Memory B cell (primary cell): Measurements from ENCODE around the gene PPIE.

Experiments used
- ATAC-seq: fragments of 150-1000 bp; cut with Tn5 transposase; 2 replicates; pipeline ENCODE4 v1.10.0; 2021; ENCODE audit warnings: low read depth, mild to moderate bottlenecking, moderate library complexity
- DNase-seq, 2 donors: peaks; one replicate each; pipeline ENCODE4 v3.0.0; 2022; ENCODE audit warnings: low spot score in 2 of 2
- H3K27ac Mint-ChIP-seq: one replicate; pipeline ENCODE4 v1.8.0; 2022; ENCODE audit warnings: mild to moderate bottlenecking, moderate library complexity, mixed read lengths
- H3K27me3 Mint-ChIP-seq: one replicate; pipeline ENCODE4 v1.8.0; 2022; ENCODE audit warnings: mixed read lengths
- H3K36me3 Mint-ChIP-seq: one replicate; pipeline ENCODE4 v1.8.0; 2022; ENCODE audit warnings: mild to moderate bottlenecking, mixed read lengths
- H3K4me1 Mint-ChIP-seq: one replicate; pipeline ENCODE4 v1.8.0; 2022; ENCODE audit warnings: mixed read lengths
- H3K4me3 Mint-ChIP-seq: one replicate; pipeline ENCODE4 v1.8.0; 2022; ENCODE audit warnings: mild to moderate bottlenecking, moderate library complexity, mixed read lengths
- H3K9me3 Mint-ChIP-seq: one replicate; pipeline ENCODE4 v1.8.0; 2022; ENCODE audit warnings: mixed read lengths

The PPIE gene

GRCh38 chr1:39729842-39730241, 8.8 kb upstream of the PPIE start:
- no peak overlapping the region for H3K27ac Mint-ChIP-seq
- H3K9me3 Mint-ChIP-seq: no peaks in the 10 kb centered on the region
- H3K36me3 Mint-ChIP-seq: no peaks in the 10 kb centered on the region
- H3K4me1 Mint-ChIP-seq: peaks cover 6% of the 10 kb centered on the region
- ATAC-seq (no peak), DNase-seq (no peak)
- H3K27me3 Mint-ChIP-seq: peaks cover 16% of the 10 kb centered on the region
- H3K4me3 Mint-ChIP-seq: no peak overlapping the region

- Mint-ChIP-seq H3K36me3 (no peaks in the 10 kb centered on the region), H3K27ac (no peak overlapping the region), H3K4me3 (no peak overlapping the region), H3K9me3 (peaks cover 2% of the 10 kb centered on the region), H3K4me1 (peaks cover 5% of the 10 kb centered on the region), H3K27me3 (peaks cover 21% of the 10 kb centered on the region)
- ATAC-seq: no peak
- no peak for DNase-seq
Observed at GRCh38 chr1:39732730-39733129, 6.0 kb upstream of the PPIE start.

- no peak overlapping the region for H3K27ac Mint-ChIP-seq
- no peak overlapping the region for H3K4me3 Mint-ChIP-seq
- no peak for DNase-seq
- no peaks in the 10 kb centered on the region for H3K36me3 Mint-ChIP-seq
- ATAC-seq: no peak
- peaks cover 2% of the 10 kb centered on the region for H3K9me3 Mint-ChIP-seq
- H3K27me3 Mint-ChIP-seq: peaks cover 19% of the 10 kb centered on the region
- H3K4me1 Mint-ChIP-seq: peaks cover under 1% of the 10 kb centered on the region
Observed at GRCh38 chr1:39733161-39733560, 5.5 kb upstream of the PPIE start.

GRCh38 chr1:39735731-39736130, 3.0 kb upstream of the PPIE start:
- Mint-ChIP-seq H3K9me3 (peaks cover 2% of the 10 kb centered on the region), H3K27me3 (peaks cover 15% of the 10 kb centered on the region), H3K4me3 (no peak overlapping the region), H3K36me3 (peaks cover 2% of the 10 kb centered on the region), H3K27ac (no peak overlapping the region), H3K4me1 (peaks cover 13% of the 10 kb centered on the region)
- DNase-seq: no peak
- no peak for ATAC-seq

- DNase-seq (no peak), ATAC-seq (no peak)
- Mint-ChIP-seq H3K4me1 (peaks cover 13% of the 10 kb centered on the region), H3K36me3 (peaks cover 13% of the 10 kb centered on the region), H3K9me3 (peaks cover 2% of the 10 kb centered on the region), H3K27me3 (peaks cover 13% of the 10 kb centered on the region), H3K4me3 (no peak overlapping the region), H3K27ac (no peak overlapping the region)
Observed at GRCh38 chr1:39737546-39738169, 1.0 kb upstream of the PPIE start.

GRCh38 chr1:39745016-39745670, 6.5 kb downstream of the PPIE start:
- peaks cover 55% of the 10 kb centered on the region for H3K36me3 Mint-ChIP-seq
- ATAC-seq: no peak
- peaks cover 2% of the 10 kb centered on the region for H3K4me1 Mint-ChIP-seq
- no peak overlapping the region for H3K4me3 Mint-ChIP-seq
- H3K27me3 Mint-ChIP-seq: no peaks in the 10 kb centered on the region
- H3K9me3 Mint-ChIP-seq: no peaks in the 10 kb centered on the region
- no peak for DNase-seq
- H3K27ac Mint-ChIP-seq: no peak overlapping the region

GRCh38 chr1:39751595-39751994, 12.9 kb downstream of the PPIE start:
- no peaks in the 10 kb centered on the region for H3K27me3 Mint-ChIP-seq
- no peaks in the 10 kb centered on the region for H3K4me1 Mint-ChIP-seq
- H3K36me3 Mint-ChIP-seq: peaks cover 40% of the 10 kb centered on the region
- no peak overlapping the region for H3K27ac Mint-ChIP-seq
- DNase-seq (no peak), ATAC-seq (no peak)
- H3K4me3 Mint-ChIP-seq: no peak overlapping the region
- no peaks in the 10 kb centered on the region for H3K9me3 Mint-ChIP-seq

GRCh38 chr1:39752703-39753102, 14.0 kb downstream of the PPIE start:
- Mint-ChIP-seq H3K36me3 (peaks cover 37% of the 10 kb centered on the region), H3K27ac (no peak overlapping the region), H3K9me3 (no peaks in the 10 kb centered on the region), H3K4me1 (no peaks in the 10 kb centered on the region), H3K4me3 (no peak overlapping the region), H3K27me3 (no peaks in the 10 kb centered on the region)
- DNase-seq (no peak), ATAC-seq (no peak)

GRCh38 chr1:39753132-39754025, 14.7 kb downstream of the PPIE start:
- no peaks in the 10 kb centered on the region for H3K9me3 Mint-ChIP-seq
- H3K4me1 Mint-ChIP-seq: no peaks in the 10 kb centered on the region
- no peaks in the 10 kb centered on the region for H3K27me3 Mint-ChIP-seq
- DNase-seq (no peak), ATAC-seq (no peak)
- H3K36me3 Mint-ChIP-seq: peaks cover 41% of the 10 kb centered on the region
- no peak overlapping the region for H3K4me3 Mint-ChIP-seq
- H3K27ac Mint-ChIP-seq: no peak overlapping the region

GRCh38 chr1:39754026-39754570, 15.4 kb downstream of the PPIE start:
- peaks cover 40% of the 10 kb centered on the region for H3K36me3 Mint-ChIP-seq
- DNase-seq (no peak), ATAC-seq (no peak)
- H3K4me1 Mint-ChIP-seq: no peaks in the 10 kb centered on the region
- no peaks in the 10 kb centered on the region for H3K27me3 Mint-ChIP-seq
- H3K9me3 Mint-ChIP-seq: no peaks in the 10 kb centered on the region
- no peak overlapping the region for H3K27ac Mint-ChIP-seq
- no peak overlapping the region for H3K4me3 Mint-ChIP-seq

GRCh38 chr1:39754906-39755504, 16.3 kb downstream of the PPIE start:
- ATAC-seq: no peak
- no peaks in the 10 kb centered on the region for H3K9me3 Mint-ChIP-seq
- no peaks in the 10 kb centered on the region for H3K4me1 Mint-ChIP-seq
- H3K36me3 Mint-ChIP-seq: peaks cover 36% of the 10 kb centered on the region
- H3K27ac Mint-ChIP-seq: no peak overlapping the region
- H3K27me3 Mint-ChIP-seq: no peaks in the 10 kb centered on the region
- no peak overlapping the region for H3K4me3 Mint-ChIP-seq
- no peak for DNase-seq

- H3K9me3 Mint-ChIP-seq: no peaks in the 10 kb centered on the region
- no peak for ATAC-seq
- DNase-seq: no peak
- no peak overlapping the region for H3K27ac Mint-ChIP-seq
- no peaks in the 10 kb centered on the region for H3K27me3 Mint-ChIP-seq
- peaks cover 28% of the 10 kb centered on the region for H3K36me3 Mint-ChIP-seq
- no peak overlapping the region for H3K4me3 Mint-ChIP-seq
- H3K4me1 Mint-ChIP-seq: no peaks in the 10 kb centered on the region
Observed at GRCh38 chr1:39755965-39756659, 17.4 kb downstream of the PPIE start.

GRCh38 chr1:39757501-39757900, 18.8 kb downstream of the PPIE start:
- Mint-ChIP-seq H3K27me3 (no peaks in the 10 kb centered on the region), H3K9me3 (no peaks in the 10 kb centered on the region), H3K4me1 (no peaks in the 10 kb centered on the region), H3K36me3 (peaks cover 25% of the 10 kb centered on the region), H3K27ac (peak overlapping the region; percentile 45), H3K4me3 (no peak overlapping the region)
- DNase-seq (no peak), ATAC-seq (no peak)
